DMS114 treated with DMSO at 0.1 percent for 48 hours (cell line): ENCODE data around the gene PTPRN2.

ENCODE experiments used
- DNase-seq: peaks from one replicate; lab custom pipeline; 2025; ENCODE audit not compliant: unreplicated experiment; lab: John Stamatoyannopoulos, UW

The PTPRN2 gene

GRCh38 chr7:157561523-157561785 is 1026.2 kb downstream of the PTPRN2 start:
- no peak for DNase-seq

- no peak for DNase-seq
Observed at GRCh38 chr7:157560710-157561522, 1026.7 kb downstream of the PTPRN2 start.

- DNase-seq = no peak
Observed at GRCh38 chr7:157560258-157560654, 1027.4 kb downstream of the PTPRN2 start.

- DNase-seq = no peak
Observed at GRCh38 chr7:157559596-157560257, 1027.9 kb downstream of the PTPRN2 start.

GRCh38 chr7:157558875-157559595 is 1028.6 kb downstream of the PTPRN2 start:
- no peak for DNase-seq

- DNase-seq = no peak
Observed at GRCh38 chr7:157558516-157558874, 1029.1 kb downstream of the PTPRN2 start.

- no peak for DNase-seq
Observed at GRCh38 chr7:157558061-157558460, 1029.6 kb downstream of the PTPRN2 start.

GRCh38 chr7:157557263-157557662 is 1030.4 kb downstream of the PTPRN2 start:
- no peak for DNase-seq

- no peak for DNase-seq
Observed at GRCh38 chr7:157556642-157556944, 1031.0 kb downstream of the PTPRN2 start.

- DNase-seq = no peak
Observed at GRCh38 chr7:157555944-157556641, 1031.5 kb downstream of the PTPRN2 start.

- no peak for DNase-seq
Observed at GRCh38 chr7:157555313-157555712, 1032.3 kb downstream of the PTPRN2 start.

- no peak for DNase-seq
Observed at GRCh38 chr7:157554393-157555238, 1033.0 kb downstream of the PTPRN2 start.

- no peak for DNase-seq
Observed at GRCh38 chr7:157553256-157553655, 1034.4 kb downstream of the PTPRN2 start.

GRCh38 chr7:157552295-157552993 is 1035.2 kb downstream of the PTPRN2 start:
- no peak for DNase-seq

- no peak for DNase-seq
Observed at GRCh38 chr7:157551325-157552070, 1036.1 kb downstream of the PTPRN2 start.

- no peak for DNase-seq
Observed at GRCh38 chr7:157550300-157551275, 1037.0 kb downstream of the PTPRN2 start.

- DNase-seq = no peak
Observed at GRCh38 chr7:157549612-157550299, 1037.9 kb downstream of the PTPRN2 start.
